ENCODE measurements around the gene AJAP1.

Gene AJAP1

DNA sequence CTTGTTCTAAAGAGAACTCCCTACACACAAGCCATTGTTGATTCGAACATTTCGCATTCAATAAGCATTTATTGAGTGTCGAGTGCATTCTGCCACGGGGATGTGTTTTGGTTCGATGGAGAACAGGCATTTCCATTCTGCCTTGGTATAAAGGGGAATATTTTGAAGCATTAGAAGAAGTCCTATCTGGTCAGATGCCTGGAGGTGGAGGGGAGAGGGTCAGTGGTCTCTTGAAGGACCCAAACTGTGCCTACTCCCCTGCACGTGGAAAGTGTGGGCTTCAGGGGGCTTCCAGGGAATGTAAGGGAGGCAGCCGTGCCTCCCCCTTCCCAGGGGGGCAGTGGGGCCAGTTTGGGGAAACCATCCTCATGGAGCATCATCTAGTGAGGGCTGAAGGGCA is 8.3 kb downstream of the AJAP1 start:
- TF ChIP-seq ISL1 (CRISPR knock-in tag; IDR thresholded peaks at IDR 0.05), result no peak
- no peak for TF ChIP-seq TOX (CRISPR knock-in tag; IDR thresholded peaks at IDR 0.05; ENCODE audit: borderline replicate concordance)
- TF ChIP-seq ZC3H10 (CRISPR knock-in tag; IDR thresholded peaks at IDR 0.05), result no peak
- TF ChIP-seq CREB5 (CRISPR knock-in tag; IDR thresholded peaks at IDR 0.05; ENCODE audit: low read depth), result no peak
- TF ChIP-seq ZNF8 (CRISPR knock-in tag; IDR thresholded peaks at IDR 0.05), result no peak
- TF ChIP-seq RARB (CRISPR knock-in tag; IDR thresholded peaks at IDR 0.05), result no peak
- no peak for TF ChIP-seq PPARA (CRISPR knock-in tag; IDR thresholded peaks at IDR 0.05; ENCODE audit: borderline replicate concordance)
- TF ChIP-seq ZNF565 (CRISPR knock-in tag; conservative IDR thresholded peaks at IDR 0.05; ENCODE audit: low read depth), result no peak
- TF ChIP-seq PATZ1 (CRISPR knock-in tag; IDR thresholded peaks at IDR 0.05; ENCODE audit: borderline replicate concordance), result no peak
- no peak for TF ChIP-seq BACH2 (CRISPR knock-in tag; IDR thresholded peaks at IDR 0.05; ENCODE audit: borderline replicate concordance)
- TF ChIP-seq ZFP30 (CRISPR knock-in tag; IDR thresholded peaks at IDR 0.05), result no peak
- TF ChIP-seq TCF4 (CRISPR knock-in tag; IDR thresholded peaks at IDR 0.05; ENCODE audit: borderline replicate concordance), result no peak
- TF ChIP-seq POU6F1 (CRISPR knock-in tag; IDR thresholded peaks at IDR 0.05; ENCODE audit: borderline replicate concordance, low read depth), result no peak
- TF ChIP-seq SNAI2 (CRISPR knock-in tag; IDR thresholded peaks at IDR 0.05), result no peak
- TF ChIP-seq, protein P1, sequence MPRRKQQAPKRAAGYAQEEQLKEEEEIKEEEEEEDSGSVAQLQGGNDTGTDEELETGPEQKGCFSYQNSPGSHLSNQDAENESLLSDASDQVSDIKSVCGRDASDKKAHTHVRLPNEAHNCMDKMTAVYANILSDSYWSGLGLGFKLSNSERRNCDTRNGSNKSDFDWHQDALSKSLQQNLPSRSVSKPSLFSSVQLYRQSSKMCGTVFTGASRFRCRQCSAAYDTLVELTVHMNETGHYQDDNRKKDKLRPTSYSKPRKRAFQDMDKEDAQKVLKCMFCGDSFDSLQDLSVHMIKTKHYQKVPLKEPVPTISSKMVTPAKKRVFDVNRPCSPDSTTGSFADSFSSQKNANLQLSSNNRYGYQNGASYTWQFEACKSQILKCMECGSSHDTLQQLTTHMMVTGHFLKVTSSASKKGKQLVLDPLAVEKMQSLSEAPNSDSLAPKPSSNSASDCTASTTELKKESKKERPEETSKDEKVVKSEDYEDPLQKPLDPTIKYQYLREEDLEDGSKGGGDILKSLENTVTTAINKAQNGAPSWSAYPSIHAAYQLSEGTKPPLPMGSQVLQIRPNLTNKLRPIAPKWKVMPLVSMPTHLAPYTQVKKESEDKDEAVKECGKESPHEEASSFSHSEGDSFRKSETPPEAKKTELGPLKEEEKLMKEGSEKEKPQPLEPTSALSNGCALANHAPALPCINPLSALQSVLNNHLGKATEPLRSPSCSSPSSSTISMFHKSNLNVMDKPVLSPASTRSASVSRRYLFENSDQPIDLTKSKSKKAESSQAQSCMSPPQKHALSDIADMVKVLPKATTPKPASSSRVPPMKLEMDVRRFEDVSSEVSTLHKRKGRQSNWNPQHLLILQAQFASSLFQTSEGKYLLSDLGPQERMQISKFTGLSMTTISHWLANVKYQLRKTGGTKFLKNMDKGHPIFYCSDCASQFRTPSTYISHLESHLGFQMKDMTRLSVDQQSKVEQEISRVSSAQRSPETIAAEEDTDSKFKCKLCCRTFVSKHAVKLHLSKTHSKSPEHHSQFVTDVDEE (CRISPR knock-in tag; IDR thresholded peaks at IDR 0.05), result no peak
- no peak for TF ChIP-seq ZFP3 (CRISPR knock-in tag; IDR thresholded peaks at IDR 0.05)
- no peak for TF ChIP-seq GLIS3 (CRISPR knock-in tag; IDR thresholded peaks at IDR 0.05)
- ATAC-seq, result no peak

DNA sequence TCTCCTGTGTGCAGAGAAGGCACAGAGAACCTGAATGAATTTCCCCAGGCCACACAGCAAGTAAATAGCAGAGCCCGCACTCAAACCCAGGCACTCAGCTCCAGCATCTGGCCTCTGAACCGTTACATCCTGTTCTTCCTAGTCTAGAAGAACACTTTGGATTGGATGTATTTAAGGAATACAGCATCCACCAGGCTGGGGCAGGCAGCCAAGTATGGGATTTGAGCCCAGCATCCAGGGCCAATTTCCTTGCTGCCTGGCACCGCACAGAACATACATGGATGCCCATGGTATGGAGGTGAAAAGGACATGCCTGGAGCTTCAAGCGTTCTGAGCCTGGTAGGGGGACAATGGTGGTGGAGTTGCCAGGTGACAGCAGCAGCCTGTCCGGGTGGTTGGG is 9.7 kb downstream of the AJAP1 start:
- no peak for TF ChIP-seq ESRRG (CRISPR knock-in tag; IDR thresholded peaks at IDR 0.05)
- no peak for TF ChIP-seq ZNF565 (CRISPR knock-in tag; conservative IDR thresholded peaks at IDR 0.05; ENCODE audit: low read depth)
- no peak for TF ChIP-seq CREB5 (CRISPR knock-in tag; IDR thresholded peaks at IDR 0.05; ENCODE audit: low read depth)
- no peak for TF ChIP-seq ZNF8 (CRISPR knock-in tag; IDR thresholded peaks at IDR 0.05)
- no peak for TF ChIP-seq BACH2 (CRISPR knock-in tag; IDR thresholded peaks at IDR 0.05; ENCODE audit: borderline replicate concordance)
- TF ChIP-seq, protein P1 (CRISPR knock-in tag; IDR thresholded peaks at IDR 0.05), result no peak
- no peak for TF ChIP-seq ZNF70 (CRISPR knock-in tag; IDR thresholded peaks at IDR 0.05)
- TF ChIP-seq ZFP3 (CRISPR knock-in tag; IDR thresholded peaks at IDR 0.05), result no peak
- TF ChIP-seq ARNTL (CRISPR knock-in tag; IDR thresholded peaks at IDR 0.05; ENCODE audit: borderline replicate concordance, low read depth), result no peak
- TF ChIP-seq TCF4 (CRISPR knock-in tag; IDR thresholded peaks at IDR 0.05; ENCODE audit: borderline replicate concordance), result no peak
- no peak for TF ChIP-seq PPARA (CRISPR knock-in tag; IDR thresholded peaks at IDR 0.05; ENCODE audit: borderline replicate concordance)
- TF ChIP-seq ZFP30 (CRISPR knock-in tag; IDR thresholded peaks at IDR 0.05), result no peak
- TF ChIP-seq, protein P2, sequence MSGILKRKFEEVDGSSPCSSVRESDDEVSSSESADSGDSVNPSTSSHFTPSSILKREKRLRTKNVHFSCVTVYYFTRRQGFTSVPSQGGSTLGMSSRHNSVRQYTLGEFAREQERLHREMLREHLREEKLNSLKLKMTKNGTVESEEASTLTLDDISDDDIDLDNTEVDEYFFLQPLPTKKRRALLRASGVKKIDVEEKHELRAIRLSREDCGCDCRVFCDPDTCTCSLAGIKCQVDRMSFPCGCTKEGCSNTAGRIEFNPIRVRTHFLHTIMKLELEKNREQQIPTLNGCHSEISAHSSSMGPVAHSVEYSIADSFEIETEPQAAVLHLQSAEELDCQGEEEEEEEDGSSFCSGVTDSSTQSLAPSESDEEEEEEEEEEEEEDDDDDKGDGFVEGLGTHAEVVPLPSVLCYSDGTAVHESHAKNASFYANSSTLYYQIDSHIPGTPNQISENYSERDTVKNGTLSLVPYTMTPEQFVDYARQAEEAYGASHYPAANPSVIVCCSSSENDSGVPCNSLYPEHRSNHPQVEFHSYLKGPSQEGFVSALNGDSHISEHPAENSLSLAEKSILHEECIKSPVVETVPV (CRISPR knock-in tag; IDR thresholded peaks at IDR 0.05), result no peak
- TF ChIP-seq ISL1 (CRISPR knock-in tag; IDR thresholded peaks at IDR 0.05), result no peak
- ATAC-seq, result no peak
